Measurements from ENCODE around the gene RGS9. TPM values are rescaled to one million over a fixed set of nuclear protein-coding genes. Genes with fewer than 3 reads are reported as not detected.
A peak's percentile ranks its signal among the peaks of the same experiment; 100 is the strongest.

Gene RGS9
- total and polyA plus RNA-seq, 10 of the 15 experiments (the other 5 are each of a cell fraction or from before 2014, with no cell fraction given): 1.1 to 10.6 (median 5.6) TPM

DNA sequence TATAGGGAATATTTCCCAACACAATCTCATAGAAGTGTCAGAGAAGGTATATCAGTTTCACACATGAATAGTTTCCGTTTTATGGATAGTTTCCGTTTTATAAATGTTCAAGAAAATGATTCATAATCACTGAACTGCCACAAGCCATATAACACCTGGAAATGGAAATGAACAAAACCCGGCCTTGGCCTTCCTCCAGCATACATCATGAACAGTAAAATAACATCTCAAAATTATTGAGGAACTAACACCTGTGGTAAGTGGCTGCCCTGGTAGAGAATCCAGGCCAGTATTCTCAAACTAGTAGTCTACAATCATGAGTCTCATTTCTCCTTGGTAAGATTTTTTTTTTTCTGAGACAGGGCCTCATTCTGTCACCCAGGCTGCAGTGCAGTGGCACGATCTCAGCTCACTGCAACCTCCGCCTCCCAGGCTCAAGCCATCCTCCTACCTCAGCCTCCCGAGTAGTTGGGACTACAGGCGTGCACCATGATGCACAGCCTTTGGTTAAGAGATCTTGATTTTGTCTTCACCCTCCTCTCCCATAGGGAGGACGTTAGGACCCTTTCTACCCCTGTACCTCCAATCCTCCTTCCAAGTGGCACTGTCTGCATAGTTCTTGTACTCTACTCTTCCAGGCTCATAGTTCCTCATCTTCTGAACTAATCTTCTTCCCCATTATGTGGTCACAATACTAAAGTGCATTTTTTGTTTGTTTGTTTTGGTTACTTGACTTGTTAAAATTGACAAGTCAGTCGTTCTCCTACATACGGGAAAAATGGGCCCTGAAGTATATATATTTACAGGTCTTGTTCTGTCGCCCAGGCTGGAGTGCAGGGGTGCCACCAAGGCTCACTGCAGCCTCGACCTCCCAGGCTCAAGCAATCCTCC is 15.0 kb upstream of the RGS9 start (continued):
- TF ChIP-seq CBX3 (IDR thresholded peaks at IDR 0.05; ENCODE audit: borderline replicate concordance, low read depth) (no peak), RUNX3 (IDR thresholded peaks at IDR 0.05; ENCODE audit: low read length) (peak; percentile 64), BCL11A (IDR thresholded peaks at IDR 0.05; ENCODE audit: low read depth, low read length) (no peak), MXI1 (IDR thresholded peaks at IDR 0.05; ENCODE audit: low read depth, low read length) (no peak), POLR2AphosphoS5 (IDR thresholded peaks at IDR 0.05; ENCODE audit: low read length) (peak; percentile 30; the same call in 1 of the 2 replicates), DPF2 (IDR thresholded peaks at IDR 0.05) (no peak), NFIC (IDR thresholded peaks at IDR 0.05; ENCODE audit: low read depth, low read length) (peak; percentile 16; the same call in 1 of the 2 replicates), EED (IDR thresholded peaks at IDR 0.05; ENCODE audit: low read depth) (no peak), CHD4 (IDR thresholded peaks at IDR 0.05) (no peak), ESRRA (IDR thresholded peaks at IDR 0.05; ENCODE audit: low read length) (no peak), SUZ12 (IDR thresholded peaks at IDR 0.05; ENCODE audit: unreplicated experiment) (no peak), TBL1XR1 (IDR thresholded peaks at IDR 0.05; ENCODE audit: low read depth, low read length) (no peak)
- TF ChIP-seq, protein P1, sequence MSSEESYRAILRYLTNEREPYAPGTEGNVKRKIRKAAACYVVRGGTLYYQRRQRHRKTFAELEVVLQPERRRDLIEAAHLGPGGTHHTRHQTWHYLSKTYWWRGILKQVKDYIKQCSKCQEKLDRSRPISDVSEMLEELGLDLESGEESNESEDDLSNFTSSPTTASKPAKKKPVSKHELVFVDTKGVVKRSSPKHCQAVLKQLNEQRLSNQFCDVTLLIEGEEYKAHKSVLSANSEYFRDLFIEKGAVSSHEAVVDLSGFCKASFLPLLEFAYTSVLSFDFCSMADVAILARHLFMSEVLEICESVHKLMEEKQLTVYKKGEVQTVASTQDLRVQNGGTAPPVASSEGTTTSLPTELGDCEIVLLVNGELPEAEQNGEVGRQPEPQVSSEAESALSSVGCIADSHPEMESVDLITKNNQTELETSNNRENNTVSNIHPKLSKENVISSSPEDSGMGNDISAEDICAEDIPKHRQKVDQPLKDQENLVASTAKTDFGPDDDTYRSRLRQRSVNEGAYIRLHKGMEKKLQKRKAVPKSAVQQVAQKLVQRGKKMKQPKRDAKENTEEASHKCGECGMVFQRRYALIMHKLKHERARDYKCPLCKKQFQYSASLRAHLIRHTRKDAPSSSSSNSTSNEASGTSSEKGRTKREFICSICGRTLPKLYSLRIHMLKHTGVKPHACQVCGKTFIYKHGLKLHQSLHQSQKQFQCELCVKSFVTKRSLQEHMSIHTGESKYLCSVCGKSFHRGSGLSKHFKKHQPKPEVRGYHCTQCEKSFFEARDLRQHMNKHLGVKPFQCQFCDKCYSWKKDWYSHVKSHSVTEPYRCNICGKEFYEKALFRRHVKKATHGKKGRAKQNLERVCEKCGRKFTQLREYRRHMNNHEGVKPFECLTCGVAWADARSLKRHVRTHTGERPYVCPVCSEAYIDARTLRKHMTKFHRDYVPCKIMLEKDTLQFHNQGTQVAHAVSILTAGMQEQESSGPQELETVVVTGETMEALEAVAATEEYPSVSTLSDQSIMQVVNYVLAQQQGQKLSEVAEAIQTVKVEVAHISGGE (CRISPR knock-in tag; IDR thresholded peaks at IDR 0.05): no peak
- TF ChIP-seq, protein P2, sequence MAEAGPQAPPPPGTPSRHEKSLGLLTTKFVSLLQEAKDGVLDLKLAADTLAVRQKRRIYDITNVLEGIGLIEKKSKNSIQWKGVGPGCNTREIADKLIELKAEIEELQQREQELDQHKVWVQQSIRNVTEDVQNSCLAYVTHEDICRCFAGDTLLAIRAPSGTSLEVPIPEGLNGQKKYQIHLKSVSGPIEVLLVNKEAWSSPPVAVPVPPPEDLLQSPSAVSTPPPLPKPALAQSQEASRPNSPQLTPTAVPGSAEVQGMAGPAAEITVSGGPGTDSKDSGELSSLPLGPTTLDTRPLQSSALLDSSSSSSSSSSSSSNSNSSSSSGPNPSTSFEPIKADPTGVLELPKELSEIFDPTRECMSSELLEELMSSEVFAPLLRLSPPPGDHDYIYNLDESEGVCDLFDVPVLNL (IDR thresholded peaks at IDR 0.05; ENCODE audit: low read depth, low read length): no peak
- TF ChIP-seq, protein P3, sequence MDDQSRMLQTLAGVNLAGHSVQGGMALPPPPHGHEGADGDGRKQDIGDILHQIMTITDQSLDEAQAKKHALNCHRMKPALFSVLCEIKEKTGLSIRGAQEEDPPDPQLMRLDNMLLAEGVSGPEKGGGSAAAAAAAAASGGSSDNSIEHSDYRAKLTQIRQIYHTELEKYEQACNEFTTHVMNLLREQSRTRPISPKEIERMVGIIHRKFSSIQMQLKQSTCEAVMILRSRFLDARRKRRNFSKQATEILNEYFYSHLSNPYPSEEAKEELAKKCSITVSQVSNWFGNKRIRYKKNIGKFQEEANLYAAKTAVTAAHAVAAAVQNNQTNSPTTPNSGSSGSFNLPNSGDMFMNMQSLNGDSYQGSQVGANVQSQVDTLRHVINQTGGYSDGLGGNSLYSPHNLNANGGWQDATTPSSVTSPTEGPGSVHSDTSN (IDR thresholded peaks at IDR 0.05; ENCODE audit: insufficient replicate concordance, low read depth, low read length): no peak
- TF ChIP-seq, protein P4, sequence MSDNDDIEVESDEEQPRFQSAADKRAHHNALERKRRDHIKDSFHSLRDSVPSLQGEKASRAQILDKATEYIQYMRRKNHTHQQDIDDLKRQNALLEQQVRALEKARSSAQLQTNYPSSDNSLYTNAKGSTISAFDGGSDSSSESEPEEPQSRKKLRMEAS (IDR thresholded peaks at IDR 0.05; ENCODE audit: low read depth, low read length): no peak
- TF ChIP-seq, protein P5, sequence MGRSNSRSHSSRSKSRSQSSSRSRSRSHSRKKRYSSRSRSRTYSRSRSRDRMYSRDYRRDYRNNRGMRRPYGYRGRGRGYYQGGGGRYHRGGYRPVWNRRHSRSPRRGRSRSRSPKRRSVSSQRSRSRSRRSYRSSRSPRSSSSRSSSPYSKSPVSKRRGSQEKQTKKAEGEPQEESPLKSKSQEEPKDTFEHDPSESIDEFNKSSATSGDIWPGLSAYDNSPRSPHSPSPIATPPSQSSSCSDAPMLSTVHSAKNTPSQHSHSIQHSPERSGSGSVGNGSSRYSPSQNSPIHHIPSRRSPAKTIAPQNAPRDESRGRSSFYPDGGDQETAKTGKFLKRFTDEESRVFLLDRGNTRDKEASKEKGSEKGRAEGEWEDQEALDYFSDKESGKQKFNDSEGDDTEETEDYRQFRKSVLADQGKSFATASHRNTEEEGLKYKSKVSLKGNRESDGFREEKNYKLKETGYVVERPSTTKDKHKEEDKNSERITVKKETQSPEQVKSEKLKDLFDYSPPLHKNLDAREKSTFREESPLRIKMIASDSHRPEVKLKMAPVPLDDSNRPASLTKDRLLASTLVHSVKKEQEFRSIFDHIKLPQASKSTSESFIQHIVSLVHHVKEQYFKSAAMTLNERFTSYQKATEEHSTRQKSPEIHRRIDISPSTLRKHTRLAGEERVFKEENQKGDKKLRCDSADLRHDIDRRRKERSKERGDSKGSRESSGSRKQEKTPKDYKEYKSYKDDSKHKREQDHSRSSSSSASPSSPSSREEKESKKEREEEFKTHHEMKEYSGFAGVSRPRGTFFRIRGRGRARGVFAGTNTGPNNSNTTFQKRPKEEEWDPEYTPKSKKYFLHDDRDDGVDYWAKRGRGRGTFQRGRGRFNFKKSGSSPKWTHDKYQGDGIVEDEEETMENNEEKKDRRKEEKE (IDR thresholded peaks at IDR 0.05): no peak

All from GM12878 (cell line).